ENCODE results near the gene LGALS12.

The LGALS12 gene

GRCh38 chr11:63560506-63561180 is 54.8 kb downstream of the LGALS12 start:
- no peak for DNase-seq (ENCODE audit: low read depth)

- no peak for DNase-seq (ENCODE audit: low read depth)
Observed at GRCh38 chr11:63563201-63564055, 57.5 kb downstream of the LGALS12 start, which contains the start of gene PLAAT2. Gene PLAAT2 (minus strand): TSS chr11:63563379. CDS start chr11:63563324, 55 bp downstream.

- DNase-seq (ENCODE audit: low read depth) = no peak
Observed at GRCh38 chr11:63564056-63564774, 58.3 kb downstream of the LGALS12 start.

- DNase-seq (ENCODE audit: low read depth) = no peak
Observed at GRCh38 chr11:63564784-63565350, 59.0 kb downstream of the LGALS12 start.

Measured in HS-5 (cell line).